Globus pallidus (tissue), 1 donor: Measurements from ENCODE around the gene GCM1.

Source experiments
- DNase-seq: peaks from one replicate; pipeline ENCODE4 v3.0.0-alpha.2; 2015; ENCODE audit warnings: low spot score

The GCM1 gene

DNA sequence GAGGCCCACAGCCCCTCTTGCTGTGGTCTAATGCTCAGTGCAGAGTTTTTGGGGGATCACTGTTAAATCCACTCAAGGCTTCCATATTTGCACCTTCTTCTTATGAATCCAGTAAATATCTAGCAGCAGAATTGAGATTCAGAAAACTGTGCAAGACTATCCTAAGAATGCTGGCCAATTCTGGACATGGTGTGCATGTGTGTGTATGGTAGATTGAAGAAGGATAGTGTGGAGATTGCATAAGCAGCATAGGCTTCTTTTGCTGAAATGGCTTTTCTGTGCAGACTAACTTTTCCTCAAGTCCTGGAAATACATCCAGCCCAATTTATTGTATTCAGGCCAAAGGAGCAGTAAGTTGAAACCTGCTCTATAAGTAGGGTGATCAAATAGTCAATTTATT is 43.7 kb downstream of the GCM1 start:
- DNase-seq: no peak

DNA sequence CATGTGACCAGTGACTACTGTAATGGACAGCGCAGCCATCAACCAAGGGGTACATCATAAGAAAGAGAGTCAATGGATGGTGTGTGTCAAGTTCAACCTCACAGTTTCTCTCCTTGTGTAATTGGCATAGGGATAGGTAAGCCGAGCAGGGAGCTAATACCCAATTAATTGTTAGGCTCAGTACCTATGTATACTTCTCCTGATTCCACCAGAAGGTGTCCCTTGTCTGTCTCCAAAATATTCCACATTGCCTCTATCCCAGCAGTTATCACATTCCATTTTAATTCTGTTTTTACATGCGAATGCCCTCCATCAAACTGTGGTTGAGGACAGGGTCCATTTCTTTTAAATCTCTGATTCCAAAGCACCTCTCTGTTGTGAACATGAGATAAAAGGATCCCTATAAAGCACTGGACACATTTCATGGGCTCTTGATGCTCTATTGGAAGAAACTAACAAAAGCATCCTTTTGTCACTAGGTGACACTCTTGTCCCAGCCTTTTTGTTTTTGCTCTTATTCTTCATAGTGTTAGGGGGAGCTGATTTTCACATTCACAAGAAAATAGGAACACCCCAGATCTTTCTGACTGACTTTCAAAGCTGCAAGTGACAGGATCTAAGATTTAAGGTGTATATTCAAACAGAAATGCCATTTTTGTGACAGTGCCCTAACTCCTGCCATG is 44.5 kb downstream of the GCM1 start:
- DNase-seq: peak; percentile 49

DNA sequence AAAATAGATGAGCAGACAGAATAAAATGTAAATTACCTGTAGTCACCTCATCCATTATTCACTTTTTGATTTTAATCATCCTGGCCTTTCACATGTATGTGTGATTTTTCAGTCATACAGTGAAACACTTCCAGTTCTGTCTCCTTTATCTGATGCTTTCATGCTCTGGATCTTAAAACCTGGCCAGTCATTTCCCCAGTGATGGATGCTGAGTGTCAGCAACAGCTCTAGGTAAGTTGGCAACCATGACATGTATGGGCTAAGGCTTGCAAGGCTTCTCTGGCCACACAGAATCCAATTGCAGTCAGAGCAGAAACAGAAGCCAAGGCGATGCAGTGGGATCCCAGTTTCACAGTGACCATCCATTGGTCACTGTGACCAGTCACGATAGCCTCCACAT is 47.6 kb downstream of the GCM1 start:
- no peak for DNase-seq

DNA sequence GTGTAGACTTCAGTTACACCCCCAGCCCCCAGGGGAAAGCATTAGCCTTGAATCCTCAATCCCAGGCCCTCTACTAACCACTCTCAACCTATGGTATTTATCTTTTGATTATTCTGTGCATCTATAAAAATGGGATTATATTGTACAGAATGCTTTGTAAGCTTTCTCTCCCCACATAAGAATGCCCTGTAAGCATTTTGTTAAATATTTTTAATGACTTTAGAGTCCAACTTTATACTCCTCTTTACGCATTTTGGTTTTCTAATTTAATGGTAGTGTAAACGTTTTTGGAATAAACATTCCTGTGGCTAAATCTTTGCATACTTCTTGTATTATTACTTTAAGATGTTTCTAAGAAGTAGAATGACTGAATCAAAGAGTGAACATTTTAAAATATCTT is 48.1 kb downstream of the GCM1 start:
- no peak for DNase-seq

DNA sequence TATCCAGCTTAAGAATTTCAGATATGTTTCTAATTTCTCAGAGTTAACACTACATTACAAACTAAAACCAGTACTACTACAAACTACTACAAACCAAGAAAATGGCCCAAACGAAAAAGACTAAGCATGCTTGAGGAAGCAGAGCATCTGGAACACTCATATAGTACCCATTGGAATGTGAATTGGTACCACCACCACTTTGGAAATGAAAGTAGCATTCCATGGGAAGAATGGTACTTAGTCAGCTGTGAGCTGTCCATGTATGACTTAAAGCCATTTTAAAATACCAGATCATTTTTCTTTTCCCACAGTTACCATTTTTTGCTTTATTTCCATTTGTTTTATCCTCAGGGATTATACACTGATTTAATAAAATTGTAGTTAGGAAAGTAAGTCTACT is 52.9 kb downstream of the GCM1 start:
- no peak for DNase-seq

DNA sequence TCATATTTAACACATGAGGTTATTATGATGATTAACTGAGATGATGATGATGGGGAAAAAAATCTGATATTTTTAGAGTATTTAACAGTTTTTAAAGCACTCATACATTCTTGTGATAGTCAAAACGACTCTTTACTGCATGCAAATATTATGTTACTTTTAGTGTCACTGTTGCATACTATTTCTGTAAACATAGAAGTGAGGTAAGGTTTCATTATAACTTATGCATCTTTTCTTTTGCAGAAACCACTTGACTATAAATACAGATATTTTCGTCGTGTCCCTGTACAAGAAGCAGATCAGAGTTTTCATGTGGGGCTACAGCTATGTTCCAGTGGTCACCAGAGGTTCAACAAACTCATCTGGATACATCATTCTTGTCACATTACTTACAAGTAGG is 53.4 kb downstream of the GCM1 start:
- no peak for DNase-seq

DNA sequence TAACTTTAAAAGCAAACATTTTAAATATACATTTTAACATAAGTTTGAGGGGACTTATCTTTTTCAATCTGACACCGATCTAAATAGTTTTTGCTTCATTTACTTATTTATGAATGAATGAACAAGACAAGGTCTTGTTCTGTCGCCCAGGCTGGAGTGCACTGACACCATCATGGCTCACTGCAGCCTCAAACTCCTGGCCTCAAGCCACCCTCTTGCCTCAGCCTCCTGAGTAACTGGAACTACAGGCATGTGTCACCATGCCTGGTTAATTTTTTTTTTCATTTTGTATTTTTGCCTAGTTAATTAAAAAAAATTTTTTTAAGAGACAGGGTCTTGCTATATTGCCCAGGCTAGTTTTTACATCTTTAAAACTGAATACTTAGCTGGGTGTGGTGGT is 58.1 kb downstream of the GCM1 start:
- no peak for DNase-seq

DNA sequence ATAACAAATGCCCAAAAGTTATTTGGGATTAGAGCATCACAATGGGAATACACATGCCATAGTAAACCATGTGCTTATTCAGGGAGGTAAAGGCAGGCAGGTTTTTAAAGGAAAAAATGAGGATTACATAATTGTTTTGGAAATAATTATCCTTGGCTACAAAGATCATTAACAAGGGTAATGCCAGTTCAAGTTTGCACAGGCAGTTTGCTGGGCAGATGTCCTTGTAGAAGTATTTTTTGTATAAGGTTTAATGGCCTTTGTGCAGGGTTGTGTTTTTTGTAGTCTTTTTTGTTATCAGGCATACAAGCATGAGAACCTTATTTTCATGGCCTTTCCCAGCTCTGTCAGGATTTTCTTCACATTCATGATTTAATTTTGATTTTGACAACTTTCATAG is 58.7 kb downstream of the GCM1 start:
- DNase-seq: no peak

DNA sequence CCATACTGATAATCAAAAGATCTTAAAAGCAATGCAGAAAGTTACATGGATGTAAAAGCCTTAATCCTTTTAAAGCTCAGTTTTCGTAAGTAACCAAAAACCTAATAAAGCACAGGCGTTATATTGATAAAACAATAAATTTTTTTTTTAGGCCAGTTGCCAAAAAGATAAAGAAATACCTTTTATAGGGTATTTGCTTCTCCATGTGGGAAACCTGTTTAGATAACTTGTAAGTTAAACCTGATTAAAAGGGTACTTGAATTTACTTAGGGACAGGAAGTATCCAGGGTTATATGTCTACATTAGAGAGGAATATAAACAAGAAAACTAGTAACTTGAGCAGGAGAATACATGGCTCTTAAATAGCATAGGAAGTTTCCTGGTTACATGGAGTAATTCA is 62.3 kb downstream of the GCM1 start:
- DNase-seq: no peak

DNA sequence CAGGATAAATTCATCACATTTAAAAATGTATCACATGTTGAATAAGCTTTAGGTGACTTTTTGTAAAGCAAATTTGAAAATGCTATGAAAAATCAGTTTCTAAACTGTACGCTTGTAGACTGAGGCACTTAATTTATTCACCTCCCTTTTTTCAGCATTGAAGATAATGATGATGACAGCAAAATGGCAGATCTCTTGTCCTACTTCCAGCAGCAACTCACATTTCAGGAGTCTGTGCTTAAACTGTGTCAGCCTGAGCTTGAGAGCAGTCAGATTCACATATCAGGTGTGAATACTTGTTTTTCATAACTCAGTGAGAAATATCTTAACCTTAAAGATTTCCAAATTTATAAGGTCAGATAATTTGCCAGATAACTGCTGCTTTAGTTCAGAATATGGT is 67.8 kb downstream of the GCM1 start:
- DNase-seq: no peak
